H1 (cell line): ENCODE results near the gene PNPLA3. TPM values are rescaled to one million over a fixed set of nuclear protein-coding genes. Genes with fewer than 3 reads are reported as not detected.

Source experiments
- CTCF ChIA-PET: fragments of 300-600 bp; sonication (Branson Sonifier 250); formaldehyde crosslinking; loops from one replicate; lab custom pipeline; 2021; ENCODE audit not compliant: partially characterized antibody; lab: Charles Lee
- POLR2A ChIA-PET: fragments of 300-600 bp; sonication (Branson Sonifier 250); formaldehyde crosslinking; loops from one replicate; lab custom pipeline; 2021; ENCODE audit warnings: inconsistent platforms; ENCODE audit not compliant: partially characterized antibody; lab: Charles Lee
- DNase-seq, 2 experiments: peaks; one replicate each; pipeline versions ENCODE4 v3.0.0 to v3.0.0-alpha.2; 2010 to 2022; ENCODE audit warnings: low spot score in 2 of 2, low read depth in 1 of 2, mixed read lengths in 1 of 2
- FAIRE-seq: peaks from 2 replicates; lab custom pipeline; 2011; peaks lifted over from hg19 to GRCh38; lab: Jason Lieb, UNC
- H2AFZ ChIP-seq: 2 replicates; pipeline ENCODE4 v1.8.1; 2012; ENCODE audit warnings: low read length, inconsistent platforms
- H2AK5ac ChIP-seq: 2 replicates; pipeline ENCODE4 v1.6.1; 2013; ENCODE audit warnings: low read depth, low read length
- H2BK120ac ChIP-seq: replicated peaks from 2 replicates; pipeline ENCODE3; 2013; ENCODE audit warnings: low read depth, low read length, inconsistent platforms
- H2BK12ac ChIP-seq: 2 replicates; pipeline ENCODE4 v1.6.1; 2013; ENCODE audit warnings: low read depth, low read length
- H2BK15ac ChIP-seq: 2 replicates; pipeline ENCODE4 v1.6.1; 2013; ENCODE audit warnings: low read length
- H2BK20ac ChIP-seq: 2 replicates; pipeline ENCODE4 v1.6.1; 2013; ENCODE audit warnings: low read length
- H2BK5ac ChIP-seq: 2 replicates; pipeline ENCODE4 v1.6.1; 2013; ENCODE audit warnings: low read depth, low read length
- H3K14ac ChIP-seq: 2 replicates; pipeline ENCODE4 v1.6.1; 2013; ENCODE audit warnings: inconsistent platforms; ENCODE audit not compliant: insufficient read length
- H3K18ac ChIP-seq: 2 replicates; pipeline ENCODE4 v1.6.1; 2013; ENCODE audit warnings: low read length; ENCODE audit errors: extremely low read depth
- H3K23ac ChIP-seq: 2 replicates; pipeline ENCODE4 v1.6.1; 2013; ENCODE audit warnings: inconsistent platforms; ENCODE audit not compliant: insufficient read length
- H3K23me2 ChIP-seq: 2 replicates; pipeline ENCODE4 v1.6.1; 2013; ENCODE audit warnings: low read depth, low read length
- H3K27ac ChIP-seq: 2 replicates; pipeline ENCODE4 v1.6.1; 2011; ENCODE audit warnings: low read depth, low read length, inconsistent platforms
- H3K27me3 ChIP-seq, 4 experiments: replicated peaks in 1 of 4; 1 replicate in 1 of 4; 2 replicates in 3 of 4; pipeline versions ENCODE4 v1.6.1 to v1.8.1; 2011 to 2013; ENCODE audit warnings: low read length in 3 of 4, mild to moderate bottlenecking in 3 of 4, inconsistent platforms in 2 of 4, mixed read lengths in 2 of 4, moderate library complexity in 1 of 4; ENCODE audit not compliant: control insufficient read depth in 3 of 4, insufficient read depth in 3 of 4; ENCODE audit errors: extremely low read depth in 1 of 4
- H3K36me3 ChIP-seq, 4 experiments: 2 replicates each; pipeline versions ENCODE4 v1.6.1 to v1.8.1; 2011 to 2013; ENCODE audit warnings: mild to moderate bottlenecking in 4 of 4, low read length in 3 of 4, moderate library complexity in 2 of 4, control low read depth in 1 of 4, inconsistent platforms in 1 of 4; ENCODE audit not compliant: insufficient read depth in 4 of 4, control insufficient read depth in 2 of 4
- H3K4ac ChIP-seq: replicated peaks from 2 replicates; pipeline ENCODE3; 2013; ENCODE audit warnings: low read length, low read depth, mixed read lengths, inconsistent platforms; ENCODE audit not compliant: insufficient read length
- H3K4me1 ChIP-seq, 4 experiments: replicated peaks in 1 of 4; 1 replicate in 1 of 4; 2 replicates in 3 of 4; pipeline versions ENCODE4 v1.6.1 to v1.8.1; 2011 to 2013; ENCODE audit warnings: low read length in 3 of 4, inconsistent platforms in 2 of 4, mixed read lengths in 1 of 4; ENCODE audit not compliant: insufficient read depth in 4 of 4, control insufficient read depth in 3 of 4
- H3K4me2 ChIP-seq, 2 experiments: 2 replicates each; pipeline versions ENCODE4 v1.6.1 to v1.8.1; 2011 to 2013; ENCODE audit warnings: low read depth in 2 of 2, low read length in 2 of 2, control low read depth in 1 of 2, inconsistent platforms in 1 of 2, mild to moderate bottlenecking in 1 of 2; ENCODE audit not compliant: insufficient read depth in 1 of 2
- H3K4me3 ChIP-seq, 4 experiments: fragments of 200-600, 300-600 bp in 1 of 4; sonication (generic), shearing (Covaris generic), sonication (Bioruptor Twin) in 1 of 4; 2 replicates each; pipeline versions ENCODE4 v1.5.1 to v1.8.1; 2011 to 2016; ENCODE audit warnings: low read length in 4 of 4, low read depth in 3 of 4, control low read depth in 2 of 4, inconsistent platforms in 2 of 4, mild to moderate bottlenecking in 2 of 4, mixed read lengths in 1 of 4, moderate library complexity in 1 of 4; ENCODE audit not compliant: insufficient read depth in 2 of 4; ENCODE audit errors: extremely low read depth in 1 of 4
- H3K56ac ChIP-seq: replicated peaks from 2 replicates; pipeline ENCODE3; 2013; ENCODE audit warnings: low read depth, mild to moderate bottlenecking, mixed read lengths, low read length, inconsistent platforms; ENCODE audit not compliant: insufficient read length
- H3K79me1 ChIP-seq: 2 replicates; pipeline ENCODE4 v1.6.1; 2013; ENCODE audit warnings: low read depth, low read length, control low read depth
- H3K79me2 ChIP-seq, 2 experiments: 2 replicates each; pipeline versions ENCODE4 v1.6.1 to v1.8.1; 2012 to 2013; ENCODE audit warnings: low read length in 2 of 2, mild to moderate bottlenecking in 2 of 2, inconsistent platforms in 1 of 2; ENCODE audit not compliant: insufficient read depth in 2 of 2, control insufficient read depth in 1 of 2
- H3K9ac ChIP-seq, 4 experiments: replicated peaks in 1 of 4; 1 replicate in 1 of 4; 2 replicates in 3 of 4; pipeline versions ENCODE4 v1.6.1 to v1.8.1; 2011 to 2013; ENCODE audit warnings: low read depth in 3 of 4, low read length in 3 of 4, control low read depth in 2 of 4, mild to moderate bottlenecking in 2 of 4, moderate library complexity in 2 of 4, inconsistent platforms in 1 of 4; ENCODE audit errors: extremely low read depth in 1 of 4
- H3K9me3 ChIP-seq, 2 experiments: 2 replicates each; pipeline versions ENCODE4 v1.6.1 to v1.8.1; 2012 to 2013; ENCODE audit warnings: mild to moderate bottlenecking in 2 of 2, moderate library complexity in 2 of 2, control low read depth in 1 of 2, inconsistent platforms in 1 of 2, low read depth in 1 of 2, low read length in 1 of 2, mixed read lengths in 1 of 2; ENCODE audit not compliant: insufficient read depth in 2 of 2
- H4K20me1 ChIP-seq, 2 experiments: replicated peaks in 1 of 2; 2 replicates each; pipeline versions ENCODE3 to v1.8.1; 2011 to 2013; ENCODE audit warnings: inconsistent platforms in 2 of 2, low read length in 2 of 2, mild to moderate bottlenecking in 1 of 2; ENCODE audit not compliant: insufficient read depth in 2 of 2, control insufficient read depth in 1 of 2
- H4K5ac ChIP-seq: 2 replicates; pipeline ENCODE4 v1.6.1; 2013; ENCODE audit warnings: low read length, low read depth, mixed read lengths, inconsistent platforms; ENCODE audit not compliant: insufficient read length
- H4K8ac ChIP-seq: 2 replicates; pipeline ENCODE4 v1.8.0; 2013; ENCODE audit warnings: mild to moderate bottlenecking, moderate library complexity, low read length, inconsistent platforms; ENCODE audit not compliant: insufficient read depth; ENCODE audit errors: extremely low read depth
- H4K91ac ChIP-seq: replicated peaks from 2 replicates; pipeline ENCODE3; 2013; ENCODE audit warnings: low read length, mixed read lengths, inconsistent platforms; ENCODE audit not compliant: insufficient read length
- CBX8 ChIP-seq: fragments of 300-800, 300-1000 bp; sonication (generic); IDR thresholded peaks from 2 replicates; pipeline ENCODE4 v1.7.1; 2016; ENCODE audit warnings: low read depth, low read length, borderline replicate concordance
- EZH2 ChIP-seq: fragments of 200-600 bp; sonication (generic); IDR thresholded peaks from 2 replicates; pipeline ENCODE4 v1.7.1; 2012; ENCODE audit warnings: low read depth, mild to moderate bottlenecking, moderate library complexity, low read length, inconsistent platforms; ENCODE audit not compliant: severe bottlenecking
- FOSL1 ChIP-seq: IDR thresholded peaks from 2 replicates; pipeline ENCODE4 v1.6.1; 2011; ENCODE audit warnings: mild to moderate bottlenecking, low read depth, low read length, moderate library complexity; ENCODE audit not compliant: insufficient read depth
- GTF2F1 ChIP-seq: IDR thresholded peaks from 2 replicates; pipeline ENCODE4 v1.6.1; 2012; ENCODE audit warnings: low read depth, low read length, improper control_type of control experiment, borderline replicate concordance
- JUN ChIP-seq: IDR thresholded peaks from 2 replicates; pipeline ENCODE4 v1.6.1; 2011; ENCODE audit warnings: low read depth, mild to moderate bottlenecking, improper control_type of control experiment, low read length
- KDM1A ChIP-seq: fragments of 200-600, 300-600 bp; sonication (generic); IDR thresholded peaks from 2 replicates; pipeline ENCODE4 v1.7.1; 2016; ENCODE audit warnings: mild to moderate bottlenecking, low read length, borderline replicate concordance
- KDM5A ChIP-seq: fragments of 200-600 bp; IDR thresholded peaks from 2 replicates; pipeline ENCODE4 v1.7.1; 2012; ENCODE audit warnings: mild to moderate bottlenecking, low read length, inconsistent platforms, mixed read lengths
- SIN3A ChIP-seq, 2 experiments: IDR thresholded peaks in 1 of 2; conservative IDR thresholded peaks in 1 of 2; 2 replicates each; pipeline ENCODE4 v1.6.1; 2011 to 2012; ENCODE audit warnings: low read length in 2 of 2, improper control_type of control experiment in 1 of 2, low read depth in 1 of 2, mild to moderate bottlenecking in 1 of 2
- SP1 ChIP-seq: IDR thresholded peaks from 2 replicates; pipeline ENCODE4 v1.6.1; 2011; ENCODE audit warnings: low read depth, low read length
- SP2 ChIP-seq: IDR thresholded peaks from 2 replicates; pipeline ENCODE4 v1.6.1; 2012; ENCODE audit warnings: mild to moderate bottlenecking, low read length, inconsistent platforms
- TAF1 ChIP-seq: IDR thresholded peaks from 2 replicates; pipeline ENCODE4 v1.6.1; 2011; ENCODE audit warnings: mild to moderate bottlenecking, low read depth, low read length
- ZNF274 ChIP-seq: IDR thresholded peaks from 2 replicates; pipeline ENCODE4 v1.7.0; 2012; ENCODE audit warnings: low read length, borderline replicate concordance; ENCODE audit errors: extremely low read depth
- WGBS, 2 experiments: shearing (Covaris generic) in 1 of 2; methylation state at CpG; one replicate each; pipeline versions ENCODE4 v1.1.6 to v1.1.7; 2013 to 2015; ENCODE audit warnings: low lambda C conversion rate in 2 of 2, mixed read lengths in 2 of 2, inconsistent platforms in 1 of 2, low coverage in 1 of 2, missing lambda C conversion rate in 1 of 2; ENCODE audit not compliant: insufficient replicate concordance in 2 of 2, insufficient coverage in 1 of 2, insufficient read length in 1 of 2; ENCODE audit errors: extremely low coverage in 1 of 2, missing lambda C conversion rate in 1 of 2; 5-methylcytosine and 5-hydroxymethylcytosine counted together
- polyA plus RNA-seq, 7 experiments: library from polyadenylated mRNA; depleted of rRNA in 3 of 7; stranded (reverse) in 5 of 7; unstranded in 2 of 7; fragments of >200 nt in 5 of 7; fragments of 200-250 nt in 2 of 7; gene quantifications; 1 replicate in 5 of 7; 2 replicates in 1 of 7; 4 replicates in 1 of 7; pipeline versions ENCODE4 v1.2.1 to v1.2.3, GENCODE V29; 2011 to 2013; ENCODE audit warnings: missing spikeins in 2 of 7, mixed read lengths in 2 of 7
- total RNA-seq: library from RNA; stranded (reverse); fragmentation: NEBNext Ultra II Directional; extraction: Animal tissue kit (Norgen Biotek cat#: 25700); gene quantifications from 2 replicates; pipeline ENCODE4 v1.2.1, GENCODE V29; 2021
- TF ChIP-seq, protein P1 (sequence below): IDR thresholded peaks from 2 replicates; pipeline ENCODE4 v1.6.1; 2012; ENCODE audit warnings: low read length, inconsistent platforms

Gene PNPLA3
- total and polyA plus RNA-seq, 2 of the 8 experiments (the other 6 are each of a cell fraction or from before 2014, with no cell fraction given): 17.5 to 23.4 TPM

DNA sequence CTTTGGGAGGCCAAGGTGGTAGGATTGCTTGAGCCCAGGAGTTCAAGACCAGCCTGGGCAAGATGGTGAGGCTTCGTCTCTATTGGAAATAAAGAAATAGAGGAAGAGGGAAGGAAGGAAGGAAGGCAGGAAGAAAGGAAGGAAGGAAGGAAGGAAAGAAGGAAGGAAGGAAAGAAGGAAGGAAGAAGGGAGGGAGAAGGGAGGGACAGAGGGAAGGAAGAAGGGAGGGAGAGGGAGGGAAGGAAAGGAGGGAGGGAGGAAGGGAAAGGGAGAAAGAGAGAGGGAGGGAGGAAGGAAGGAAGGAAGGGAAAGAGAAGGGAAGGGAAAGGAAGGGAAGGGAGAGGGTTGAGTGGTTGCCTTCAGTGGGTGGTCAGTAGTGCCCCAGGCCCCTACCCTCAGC lies 13.9 kb upstream of the PNPLA3 start:
- no peak for FAIRE-seq
- no peak overlapping the region for H3K4me3 ChIP-seq
- TF ChIP-seq KDM1A (no peak), TAF1 (no peak), CBX8 (no peak), SP1 (no peak), ZNF274 (no peak), SP2 (no peak), GTF2F1 (no peak), SIN3A (conservative IDR thresholded peaks at IDR 0.05 in 1 of 2, IDR thresholded peaks at IDR 0.05 in 1 of 2; ENCODE audit: low read depth in 1 of 2, low read length in 2 of 2) (no peak), KDM5A (no peak), EZH2 (no peak), FOSL1 (no peak), JUN (no peak)
- TF ChIP-seq, protein P1, sequence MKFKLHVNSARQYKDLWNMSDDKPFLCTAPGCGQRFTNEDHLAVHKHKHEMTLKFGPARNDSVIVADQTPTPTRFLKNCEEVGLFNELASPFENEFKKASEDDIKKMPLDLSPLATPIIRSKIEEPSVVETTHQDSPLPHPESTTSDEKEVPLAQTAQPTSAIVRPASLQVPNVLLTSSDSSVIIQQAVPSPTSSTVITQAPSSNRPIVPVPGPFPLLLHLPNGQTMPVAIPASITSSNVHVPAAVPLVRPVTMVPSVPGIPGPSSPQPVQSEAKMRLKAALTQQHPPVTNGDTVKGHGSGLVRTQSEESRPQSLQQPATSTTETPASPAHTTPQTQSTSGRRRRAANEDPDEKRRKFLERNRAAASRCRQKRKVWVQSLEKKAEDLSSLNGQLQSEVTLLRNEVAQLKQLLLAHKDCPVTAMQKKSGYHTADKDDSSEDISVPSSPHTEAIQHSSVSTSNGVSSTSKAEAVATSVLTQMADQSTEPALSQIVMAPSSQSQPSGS: no peak

More for the DNA sequence above, 13.9 kb upstream of the PNPLA3 start:
- Histone ChIP-seq H4K20me1 (peaks cover 0 to 2% of the 10 kb centered on the region in 2 experiments), H3K79me1 (no peaks in the 10 kb centered on the region), H3K56ac (no peak overlapping the region), H3K14ac (no peak overlapping the region), H3K23me2 (peaks cover 2% of the 10 kb centered on the region; the same call in 1 of the 2 replicates), H3K79me2 (no peaks in the 10 kb centered on the region), H3K27ac (no peak overlapping the region), H2BK20ac (no peak overlapping the region), H4K91ac (no peak overlapping the region), H3K9me3 (no peaks in the 10 kb centered on the region; a peak in 1 of 4 replicates), H2AK5ac (no peak overlapping the region), H3K18ac (no peak overlapping the region), H3K23ac (no peak overlapping the region), H3K4me1 (peaks cover 0 to 2% (median 0%) of the 10 kb centered on the region in 4 experiments; a peak in 1 of 7 replicates), H4K8ac (no peak overlapping the region), H2AFZ (no peak overlapping the region), H2BK15ac (no peak overlapping the region; the same call in 1 of the 2 replicates), H4K5ac (no peak overlapping the region), H2BK12ac (no peak overlapping the region), H3K9ac (no peak overlapping the region), H3K4ac (no peak overlapping the region), H3K36me3 (no peaks in the 10 kb centered on the region), H3K27me3 (no peaks in the 10 kb centered on the region; a peak in 1 of 7 replicates), H3K4me2 (no peak overlapping the region), H2BK120ac (no peak overlapping the region), H2BK5ac (no peak overlapping the region)
- WGBS, 2 experiments: 60% methylated on average over 1 of the region's 1 CpG; no CpG with 5 or more reads in 1 of the 2 experiments
- ChIA-PET POLR2A (no interaction called here), CTCF (interaction anchor here (2.1 to 21.4 kb wide), 2 partner anchors 12 to 26 kb away, joined by 10 to 226 read pairs; no protein-coding TSS in a partner anchor)
- no peak for DNase-seq
